Right lobe of liver (tissue), 4 donors: ENCODE results near the gene PAF1.

ENCODE experiments used
- POLR2A ChIP-seq: fragments of 450-650 bp; IDR thresholded peaks from one replicate; pipeline ENCODE4 v1.6.1; 2017; ENCODE audit warnings: antibody characterized with exemption, mild to moderate bottlenecking
- TF ChIP-seq, protein P1 (sequence below), 4 donors: fragments of 200-600 bp in 3 of 4; fragments of 450-650 bp in 1 of 4; IDR thresholded peaks; one replicate each; pipeline versions ENCODE4 v1.5.1 to v1.8.0; 2016 to 2022; ENCODE audit warnings: antibody characterized with exemption in 4 of 4, mild to moderate bottlenecking in 2 of 4
- donor health status: DM: no; HTN: no; CAD: no.
- donor health status: DM: no; HTN: no; CAD: no.
- donor health status: DM: no; HTN: yes; CAD: no.

DNA sequence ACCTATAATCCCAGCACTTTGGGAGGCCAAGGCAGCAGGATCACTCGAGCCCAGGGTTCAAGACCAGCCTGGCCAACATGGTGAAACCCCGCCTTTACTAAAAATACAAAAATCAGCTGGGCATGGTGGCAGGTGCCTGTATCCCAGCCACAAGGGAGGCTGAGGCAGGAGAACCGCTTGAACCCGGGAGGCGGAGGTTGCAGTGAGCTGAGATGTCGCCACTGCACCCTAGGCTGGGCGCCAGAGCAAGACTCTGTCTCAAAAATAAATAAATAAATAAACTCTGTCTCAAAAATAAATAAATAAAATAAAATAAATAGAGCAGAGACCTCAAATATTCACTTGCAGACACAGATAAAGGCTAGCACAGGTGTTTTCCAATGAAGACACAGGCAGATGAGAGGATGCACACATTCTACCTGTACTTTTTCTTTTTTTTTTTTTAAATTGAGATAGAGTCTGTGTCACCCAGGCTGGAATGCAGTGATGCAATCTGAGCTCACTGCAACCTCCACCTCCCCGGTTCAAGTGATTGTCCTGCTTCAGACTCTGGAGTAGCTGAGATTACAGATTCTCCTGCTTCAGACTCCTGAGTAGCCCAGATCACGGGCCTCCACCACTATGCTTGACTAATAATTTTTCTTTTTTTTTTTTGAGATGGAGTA lies 47.5 kb upstream of the PAF1 start:
- TF ChIP-seq, protein P1, sequence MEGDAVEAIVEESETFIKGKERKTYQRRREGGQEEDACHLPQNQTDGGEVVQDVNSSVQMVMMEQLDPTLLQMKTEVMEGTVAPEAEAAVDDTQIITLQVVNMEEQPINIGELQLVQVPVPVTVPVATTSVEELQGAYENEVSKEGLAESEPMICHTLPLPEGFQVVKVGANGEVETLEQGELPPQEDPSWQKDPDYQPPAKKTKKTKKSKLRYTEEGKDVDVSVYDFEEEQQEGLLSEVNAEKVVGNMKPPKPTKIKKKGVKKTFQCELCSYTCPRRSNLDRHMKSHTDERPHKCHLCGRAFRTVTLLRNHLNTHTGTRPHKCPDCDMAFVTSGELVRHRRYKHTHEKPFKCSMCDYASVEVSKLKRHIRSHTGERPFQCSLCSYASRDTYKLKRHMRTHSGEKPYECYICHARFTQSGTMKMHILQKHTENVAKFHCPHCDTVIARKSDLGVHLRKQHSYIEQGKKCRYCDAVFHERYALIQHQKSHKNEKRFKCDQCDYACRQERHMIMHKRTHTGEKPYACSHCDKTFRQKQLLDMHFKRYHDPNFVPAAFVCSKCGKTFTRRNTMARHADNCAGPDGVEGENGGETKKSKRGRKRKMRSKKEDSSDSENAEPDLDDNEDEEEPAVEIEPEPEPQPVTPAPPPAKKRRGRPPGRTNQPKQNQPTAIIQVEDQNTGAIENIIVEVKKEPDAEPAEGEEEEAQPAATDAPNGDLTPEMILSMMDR (IDR thresholded peaks at IDR 0.05): no peak
- TF ChIP-seq POLR2A: no peak
